ENCODE results near the gene FDX2. TPM values are rescaled to one million over a fixed set of nuclear protein-coding genes. Genes with fewer than 3 reads are reported as not detected.
A peak's percentile ranks its signal among the peaks of the same experiment; 100 is the strongest.

Gene FDX2
- total RNA-seq, 1 experiment from 2014 or later = 30.3 TPM

DNA sequence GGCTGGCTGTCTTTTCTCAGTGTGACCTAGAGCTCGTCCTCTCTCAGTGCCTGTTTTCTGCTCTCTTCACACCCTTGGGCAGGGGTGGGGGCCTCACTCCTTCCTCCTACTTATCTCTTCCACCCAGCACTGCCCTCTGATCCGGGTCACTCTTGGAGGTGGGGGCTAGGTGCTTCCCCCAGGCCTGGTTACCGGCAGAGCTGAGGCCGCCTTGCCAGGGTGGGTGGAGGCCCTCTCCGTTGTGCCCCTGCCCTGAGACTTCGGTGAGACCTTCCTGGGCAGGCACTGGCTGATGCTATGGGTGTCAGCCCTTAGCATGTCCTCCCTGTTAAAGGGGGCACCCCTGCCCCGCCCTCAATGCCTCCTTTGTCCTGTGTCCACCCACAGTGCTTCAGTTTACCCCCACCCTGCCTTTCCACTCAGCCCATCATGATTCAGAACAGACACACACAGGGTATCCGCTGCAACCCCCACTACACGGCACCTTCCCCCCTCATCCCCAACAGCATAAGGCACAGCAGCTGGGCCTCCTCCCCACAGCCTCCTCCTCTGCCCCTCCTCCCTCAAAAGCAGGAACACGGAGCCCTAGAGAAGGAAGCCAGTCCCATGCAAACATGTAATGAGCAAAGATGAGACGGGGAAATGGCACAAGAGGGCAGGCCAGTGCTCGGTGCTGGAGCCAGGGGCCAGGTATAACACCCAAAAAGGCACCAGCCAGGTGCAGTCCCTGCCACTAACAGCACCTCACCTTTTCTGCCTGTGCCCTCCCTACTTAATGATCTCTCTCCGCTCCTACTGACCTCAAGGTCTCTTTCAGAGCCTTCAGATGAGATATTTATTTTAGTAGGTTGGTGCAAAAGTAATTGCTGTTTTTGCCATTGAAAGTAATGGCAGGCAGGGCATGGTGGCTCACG lies 16.0 kb downstream of the FDX2 start:
- DNase-seq = no peak
- ChIA-PET CTCF (interaction anchor here (0.6 kb wide), 2 partner anchors 23 to 85 kb away, joined by 3 to 4 read pairs; no protein-coding TSS in a partner anchor), POLR2A (no interaction called here)
- H3K9me3 ChIP-seq = no peaks in the 10 kb centered on the region
- TF ChIP-seq, protein P1, sequence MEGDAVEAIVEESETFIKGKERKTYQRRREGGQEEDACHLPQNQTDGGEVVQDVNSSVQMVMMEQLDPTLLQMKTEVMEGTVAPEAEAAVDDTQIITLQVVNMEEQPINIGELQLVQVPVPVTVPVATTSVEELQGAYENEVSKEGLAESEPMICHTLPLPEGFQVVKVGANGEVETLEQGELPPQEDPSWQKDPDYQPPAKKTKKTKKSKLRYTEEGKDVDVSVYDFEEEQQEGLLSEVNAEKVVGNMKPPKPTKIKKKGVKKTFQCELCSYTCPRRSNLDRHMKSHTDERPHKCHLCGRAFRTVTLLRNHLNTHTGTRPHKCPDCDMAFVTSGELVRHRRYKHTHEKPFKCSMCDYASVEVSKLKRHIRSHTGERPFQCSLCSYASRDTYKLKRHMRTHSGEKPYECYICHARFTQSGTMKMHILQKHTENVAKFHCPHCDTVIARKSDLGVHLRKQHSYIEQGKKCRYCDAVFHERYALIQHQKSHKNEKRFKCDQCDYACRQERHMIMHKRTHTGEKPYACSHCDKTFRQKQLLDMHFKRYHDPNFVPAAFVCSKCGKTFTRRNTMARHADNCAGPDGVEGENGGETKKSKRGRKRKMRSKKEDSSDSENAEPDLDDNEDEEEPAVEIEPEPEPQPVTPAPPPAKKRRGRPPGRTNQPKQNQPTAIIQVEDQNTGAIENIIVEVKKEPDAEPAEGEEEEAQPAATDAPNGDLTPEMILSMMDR (IDR thresholded peaks at IDR 0.05; ENCODE audit: insufficient read depth in 1 of 2, low read depth in 1 of 2, low read length in 1 of 2, severe bottlenecking in 1 of 2, unreplicated experiment in 1 of 2) = no peak
- no peak overlapping the region for H3K4me3 Mint-ChIP-seq (ENCODE audit: unreplicated experiment)
- no peak overlapping the region for H3K4me3 ChIP-seq (ENCODE audit: low read depth, low read length)
- no peaks in the 10 kb centered on the region for H3K36me3 Mint-ChIP-seq (ENCODE audit: insufficient read depth, unreplicated experiment)
- BruUV-seq (replicated peaks) = no TSS peak
- no peaks in the 10 kb centered on the region for H3K9me3 Mint-ChIP-seq (ENCODE audit: unreplicated experiment)
- no peaks in the 10 kb centered on the region for H3K27me3 Mint-ChIP-seq (ENCODE audit: insufficient read depth, unreplicated experiment)
- peaks cover 4% of the 10 kb centered on the region for H3K4me1 Mint-ChIP-seq (ENCODE audit: low read depth, unreplicated experiment)
- no peaks in the 10 kb centered on the region; the same call in 1 of the 2 replicates for H3K4me1 ChIP-seq
- no peaks in the 10 kb centered on the region for H3K27me3 ChIP-seq (replicated peaks; ENCODE audit: control insufficient read depth, insufficient read depth, low read length)
- no peaks in the 10 kb centered on the region for H3K36me3 ChIP-seq (ENCODE audit: control insufficient read depth, insufficient read depth, low read length)
- H3K27ac Mint-ChIP-seq (ENCODE audit: unreplicated experiment) = no peak overlapping the region
- intact Hi-C loops (cut with micrococcal nuclease; ENCODE audit: unreplicated experiment) = no loop called here

DNA sequence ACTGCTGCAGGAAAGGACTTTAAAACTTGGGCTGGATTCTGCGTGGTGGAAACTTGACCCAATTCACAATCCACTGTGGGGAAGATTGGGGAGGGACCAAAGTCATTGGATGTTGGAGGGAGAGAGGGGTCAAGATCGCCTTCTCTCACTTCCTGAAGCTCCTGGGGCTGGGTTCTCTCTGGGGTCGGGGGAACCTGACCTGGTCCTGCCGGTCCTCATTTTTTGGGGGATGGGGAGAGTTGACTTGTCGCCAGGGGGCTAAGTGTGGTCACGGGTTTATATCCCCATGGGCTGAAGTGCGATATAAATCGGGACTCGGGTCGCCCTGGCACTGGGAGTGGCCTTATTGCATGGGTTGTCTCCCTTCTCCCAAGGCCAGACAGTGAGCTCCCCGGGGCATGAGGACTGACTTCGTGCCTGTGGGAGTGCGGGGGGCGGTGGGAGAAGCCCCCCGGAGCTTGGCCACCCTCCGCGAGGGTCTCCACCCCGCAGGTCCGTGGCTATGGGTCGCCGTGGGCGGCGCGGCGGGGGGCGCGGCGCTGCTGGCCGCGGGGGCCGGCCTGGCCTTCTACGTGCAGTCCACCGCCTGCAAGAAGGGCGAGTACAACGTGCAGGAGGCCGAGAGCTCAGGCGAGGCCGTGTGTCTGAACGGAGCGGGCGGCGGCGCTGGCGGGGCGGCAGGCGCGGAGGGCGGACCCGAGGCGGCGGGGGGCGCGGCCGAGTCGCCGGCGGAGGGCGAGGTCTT lies 19.8 kb downstream of the FDX2 start:
- no TSS peak for BruUV-seq (replicated peaks)
- no peak overlapping the region for H3K27ac Mint-ChIP-seq (ENCODE audit: unreplicated experiment)
- H3K9me3 ChIP-seq = no peaks in the 10 kb centered on the region
- peak in 1 of 2 experiments; percentile 60 for DNase-seq
- H3K36me3 ChIP-seq (ENCODE audit: control insufficient read depth, insufficient read depth, low read length) = no peaks in the 10 kb centered on the region; the same call in 1 of the 2 replicates
- no peaks in the 10 kb centered on the region for H3K9me3 Mint-ChIP-seq (ENCODE audit: unreplicated experiment)
- H3K4me1 ChIP-seq = no peaks in the 10 kb centered on the region; the same call in 1 of the 2 replicates
- H3K4me1 Mint-ChIP-seq (ENCODE audit: low read depth, unreplicated experiment) = peaks cover 4% of the 10 kb centered on the region
- H3K36me3 Mint-ChIP-seq (ENCODE audit: insufficient read depth, unreplicated experiment) = peaks cover 7% of the 10 kb centered on the region
- POLR2A ChIA-PET = no interaction called here
- CTCF ChIA-PET = interaction anchor here (0.5 to 1.0 kb wide), 2 partner anchors 93 to 109 kb away, joined by 4 to 5 read pairs; no protein-coding TSS in a partner anchor
- peak overlapping the region; percentile 54 for H3K4me3 Mint-ChIP-seq (ENCODE audit: unreplicated experiment)
- peak overlapping the region; percentile 15 for H3K4me3 ChIP-seq (ENCODE audit: low read depth, low read length)
- intact Hi-C loops (cut with micrococcal nuclease; ENCODE audit: unreplicated experiment) = no loop called here
- TF ChIP-seq, protein P1 (IDR thresholded peaks at IDR 0.05; ENCODE audit: insufficient read depth in 1 of 2, low read depth in 1 of 2, low read length in 1 of 2, severe bottlenecking in 1 of 2, unreplicated experiment in 1 of 2) = no peak
- no peaks in the 10 kb centered on the region for H3K27me3 ChIP-seq (replicated peaks; ENCODE audit: control insufficient read depth, insufficient read depth, low read length)
- no peaks in the 10 kb centered on the region for H3K27me3 Mint-ChIP-seq (ENCODE audit: insufficient read depth, unreplicated experiment)

DNA sequence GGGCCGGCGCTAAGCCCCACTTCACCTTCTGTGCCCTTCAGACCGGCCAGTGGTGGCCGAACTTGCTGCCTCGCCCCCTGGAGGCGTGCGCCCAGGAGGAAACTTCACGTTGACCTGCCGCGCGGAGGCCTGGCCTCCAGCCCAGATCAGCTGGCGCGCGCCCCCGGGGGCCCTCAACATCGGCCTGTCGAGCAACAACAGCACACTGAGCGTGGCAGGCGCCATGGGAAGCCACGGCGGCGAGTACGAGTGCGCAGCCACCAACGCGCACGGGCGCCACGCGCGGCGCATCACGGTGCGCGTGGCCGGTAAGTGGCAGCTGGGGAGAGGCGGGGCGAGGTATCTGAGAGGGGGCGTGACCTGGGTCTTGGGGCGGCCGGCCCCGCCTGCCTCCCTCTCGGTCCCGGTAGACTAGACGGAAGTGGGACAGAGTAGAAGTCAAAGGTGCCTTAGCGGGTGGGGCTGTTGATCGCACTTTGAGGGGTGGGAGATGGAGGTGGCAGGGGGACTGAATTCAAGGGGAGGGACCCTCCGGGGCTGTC lies 20.4 kb downstream of the FDX2 start:
- no peak overlapping the region for H3K4me3 ChIP-seq (ENCODE audit: low read depth, low read length)
- peaks cover 7% of the 10 kb centered on the region for H3K36me3 Mint-ChIP-seq (ENCODE audit: insufficient read depth, unreplicated experiment)
- TF ChIP-seq, protein P1 (IDR thresholded peaks at IDR 0.05; ENCODE audit: insufficient read depth in 1 of 2, low read depth in 1 of 2, low read length in 1 of 2, severe bottlenecking in 1 of 2, unreplicated experiment in 1 of 2) = no peak
- no peaks in the 10 kb centered on the region; the same call in 1 of the 2 replicates for H3K36me3 ChIP-seq (ENCODE audit: control insufficient read depth, insufficient read depth, low read length)
- POLR2A ChIA-PET = no interaction called here
- H3K27me3 Mint-ChIP-seq (ENCODE audit: insufficient read depth, unreplicated experiment) = peaks cover 4% of the 10 kb centered on the region
- intact Hi-C loops (cut with micrococcal nuclease; ENCODE audit: unreplicated experiment) = no loop called here
- H3K4me1 ChIP-seq = peaks cover 4% of the 10 kb centered on the region
- H3K9me3 ChIP-seq = no peaks in the 10 kb centered on the region
- DNase-seq = no peak
- H3K4me3 Mint-ChIP-seq (ENCODE audit: unreplicated experiment) = peak overlapping the region; percentile 52
- no peaks in the 10 kb centered on the region for H3K27me3 ChIP-seq (replicated peaks; ENCODE audit: control insufficient read depth, insufficient read depth, low read length)
- H3K4me1 Mint-ChIP-seq (ENCODE audit: low read depth, unreplicated experiment) = peaks cover 9% of the 10 kb centered on the region
- no peak overlapping the region for H3K27ac Mint-ChIP-seq (ENCODE audit: unreplicated experiment)
- no TSS peak for BruUV-seq (replicated peaks)
- CTCF ChIA-PET = no interaction called here
- H3K9me3 Mint-ChIP-seq (ENCODE audit: unreplicated experiment) = no peaks in the 10 kb centered on the region

Data from Caco-2 (cell line).